Transverse colon (tissue), 4 donors: Measurements from ENCODE around the gene ZNF519.

Experiments used
- EP300 ChIP-seq: sonication (generic); formaldehyde crosslinking; IDR thresholded peaks from one replicate; pipeline ENCODE4 v1.6.1; 2017; ENCODE audit warnings: antibody characterized with exemption, low read depth
- POLR2A ChIP-seq: fragments of 450-650 bp; IDR thresholded peaks from one replicate; pipeline ENCODE4 v1.6.1; 2016; ENCODE audit warnings: antibody characterized with exemption, mild to moderate bottlenecking, moderate library complexity
- POLR2AphosphoS5 ChIP-seq, 3 donors: sonication (generic); formaldehyde crosslinking; IDR thresholded peaks; one replicate each; pipeline ENCODE4 v1.6.1; 2016; ENCODE audit warnings: antibody characterized with exemption in 3 of 3
- TF ChIP-seq, protein P1 (sequence below), 5 experiments: fragments of 200-600 bp in 3 of 5; fragments of 450-650 bp in 2 of 5; sonication (generic) in 3 of 5; IDR thresholded peaks; 1 replicate in 2 of 5; 2 replicates in 3 of 5; pipeline ENCODE4 v1.5.1; 2016 to 2017; ENCODE audit warnings: antibody characterized with exemption in 5 of 5, inconsistent platforms in 3 of 5, mild to moderate bottlenecking in 2 of 5, moderate library complexity in 1 of 5

DNA sequence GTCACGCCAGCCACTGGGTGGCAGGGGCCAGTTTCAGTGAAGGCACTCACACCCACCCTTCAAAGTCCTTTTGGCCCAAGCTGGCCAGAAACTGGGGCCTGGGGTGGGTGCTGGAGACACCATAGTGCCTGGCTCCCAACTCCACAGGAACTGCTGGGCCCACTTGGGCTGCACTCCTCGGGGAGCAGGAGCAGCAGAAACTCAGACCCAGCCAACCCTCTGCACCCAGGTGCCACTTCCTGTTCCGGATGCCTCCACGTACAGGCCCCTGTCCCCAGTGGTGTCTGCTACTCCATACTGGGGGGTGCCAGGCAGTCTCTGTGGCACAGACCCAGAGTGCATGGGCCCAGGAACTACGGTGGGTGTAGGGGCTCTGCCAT is 42.5 kb upstream of the ZNF519 start:
- TF ChIP-seq POLR2A (no peak), EP300 (no peak), POLR2AphosphoS5 (IDR thresholded peaks at IDR 0.05) (no peak)
- TF ChIP-seq, protein P1, sequence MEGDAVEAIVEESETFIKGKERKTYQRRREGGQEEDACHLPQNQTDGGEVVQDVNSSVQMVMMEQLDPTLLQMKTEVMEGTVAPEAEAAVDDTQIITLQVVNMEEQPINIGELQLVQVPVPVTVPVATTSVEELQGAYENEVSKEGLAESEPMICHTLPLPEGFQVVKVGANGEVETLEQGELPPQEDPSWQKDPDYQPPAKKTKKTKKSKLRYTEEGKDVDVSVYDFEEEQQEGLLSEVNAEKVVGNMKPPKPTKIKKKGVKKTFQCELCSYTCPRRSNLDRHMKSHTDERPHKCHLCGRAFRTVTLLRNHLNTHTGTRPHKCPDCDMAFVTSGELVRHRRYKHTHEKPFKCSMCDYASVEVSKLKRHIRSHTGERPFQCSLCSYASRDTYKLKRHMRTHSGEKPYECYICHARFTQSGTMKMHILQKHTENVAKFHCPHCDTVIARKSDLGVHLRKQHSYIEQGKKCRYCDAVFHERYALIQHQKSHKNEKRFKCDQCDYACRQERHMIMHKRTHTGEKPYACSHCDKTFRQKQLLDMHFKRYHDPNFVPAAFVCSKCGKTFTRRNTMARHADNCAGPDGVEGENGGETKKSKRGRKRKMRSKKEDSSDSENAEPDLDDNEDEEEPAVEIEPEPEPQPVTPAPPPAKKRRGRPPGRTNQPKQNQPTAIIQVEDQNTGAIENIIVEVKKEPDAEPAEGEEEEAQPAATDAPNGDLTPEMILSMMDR (IDR thresholded peaks at IDR 0.05): no peak
